HG03060 (cell line): ENCODE data around the gene ABLIM1.

Experiments used
- ATAC-seq: cut with Tn5 transposase; IDR thresholded peaks from one replicate; pipeline ENCODE4 v1.9.1; 2021; ENCODE audit warnings: low read depth, moderate number of reproducible peaks; ENCODE audit not compliant: unreplicated experiment

The ABLIM1 gene

GRCh38 chr10:114499630-114500190 lies 158.4 kb downstream of the ABLIM1 start:
- no peak for ATAC-seq

DNA sequence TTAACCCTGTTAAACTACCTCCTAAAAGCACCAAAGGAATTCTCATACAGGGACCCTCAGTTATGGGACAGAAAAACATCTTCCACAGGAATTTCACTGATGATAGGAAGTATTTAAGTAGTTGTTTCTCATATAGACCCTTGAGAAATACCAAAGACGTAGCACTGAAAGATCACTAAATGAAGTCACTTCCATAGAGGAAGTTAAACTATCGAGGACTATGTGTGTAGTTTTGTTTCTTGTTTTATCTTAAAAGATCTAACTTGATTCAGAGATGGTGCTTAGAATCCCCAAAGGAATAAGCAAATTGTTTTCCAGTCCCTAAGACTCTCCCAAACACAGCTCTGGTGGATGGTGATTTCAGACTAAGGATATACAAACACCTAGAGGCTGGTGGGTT lies 159.0 kb downstream of the ABLIM1 start:
- ATAC-seq, result peak; percentile 8

DNA sequence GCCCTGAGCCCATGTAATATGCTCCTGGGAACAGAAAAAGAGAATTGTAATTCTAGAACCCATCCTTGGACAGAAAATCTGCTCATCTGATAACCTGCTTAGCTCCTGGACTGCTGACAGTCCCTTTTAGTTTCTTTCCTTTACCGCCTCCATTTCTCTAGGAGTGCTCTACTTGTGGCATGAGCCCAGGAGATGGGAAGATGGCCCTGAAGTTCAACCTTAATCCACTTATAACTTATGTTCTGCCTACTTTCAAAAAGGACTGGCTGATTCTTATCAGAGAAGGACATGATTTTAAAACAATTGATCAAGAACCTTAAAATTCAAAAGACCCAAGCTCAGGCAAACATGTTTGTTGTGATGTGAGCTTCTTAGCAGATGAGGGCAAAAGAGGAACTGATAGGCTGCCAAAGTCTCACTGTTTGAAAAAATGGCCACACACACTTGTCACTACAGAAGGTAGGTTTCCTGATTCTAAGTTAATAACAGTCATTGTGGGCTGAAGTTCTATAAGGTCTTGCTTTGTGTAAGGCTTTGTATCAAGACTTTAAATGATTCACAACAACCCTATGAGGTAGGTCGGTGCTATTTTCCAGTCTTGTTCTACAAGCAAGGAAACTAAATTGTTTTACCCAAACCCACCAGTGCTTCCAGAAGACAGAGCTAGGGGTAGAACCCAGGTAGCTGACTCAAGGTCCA lies 159.5 kb downstream of the ABLIM1 start:
- ATAC-seq, result peak; percentile 37

GRCh38 chr10:114495303-114495702 lies 162.8 kb downstream of the ABLIM1 start:
- no peak for ATAC-seq

DNA sequence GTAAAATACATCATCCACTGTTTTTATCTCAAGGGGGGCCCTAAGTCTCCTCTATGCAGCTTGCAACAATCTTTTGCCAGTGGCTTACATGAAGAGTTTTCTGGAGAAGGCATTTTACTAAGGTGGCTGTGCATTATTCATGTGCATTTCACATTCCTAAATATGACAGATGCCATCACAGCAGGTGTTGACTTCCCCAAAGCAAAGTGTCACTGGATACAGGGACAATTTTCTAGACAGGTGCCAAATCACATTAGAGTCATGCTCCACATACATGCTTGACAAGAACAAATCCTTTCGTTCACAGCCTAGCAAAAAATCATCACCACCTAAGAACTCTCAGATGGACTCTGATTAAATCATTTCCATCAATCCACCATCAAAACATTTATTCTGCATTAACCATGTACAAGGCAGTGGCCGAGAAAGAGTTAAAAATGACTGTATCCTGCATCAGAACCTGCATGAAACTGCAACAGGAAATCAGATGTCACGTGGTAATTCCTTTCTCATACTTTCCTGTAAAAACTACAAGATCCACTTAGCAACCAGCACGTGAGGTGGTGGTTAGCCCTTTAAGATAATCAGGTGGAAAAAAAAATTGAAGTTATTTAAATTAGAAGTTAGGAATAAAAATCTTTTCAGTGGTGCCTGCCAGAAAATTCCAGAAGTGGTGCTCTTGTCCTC lies 165.6 kb downstream of the ABLIM1 start:
- no peak for ATAC-seq

- no peak for ATAC-seq
These were observed 166.1 kb downstream of the ABLIM1 start for GRCh38 chr10:114491933-114492332.

GRCh38 chr10:114491419-114491818 lies 166.7 kb downstream of the ABLIM1 start:
- ATAC-seq, result no peak

GRCh38 chr10:114489521-114490310 lies 168.4 kb downstream of the ABLIM1 start:
- ATAC-seq, result no peak

- ATAC-seq, result no peak
These were observed 170.1 kb downstream of the ABLIM1 start for GRCh38 chr10:114487815-114488536.

GRCh38 chr10:114486938-114487814 lies 170.9 kb downstream of the ABLIM1 start:
- ATAC-seq, result no peak

DNA sequence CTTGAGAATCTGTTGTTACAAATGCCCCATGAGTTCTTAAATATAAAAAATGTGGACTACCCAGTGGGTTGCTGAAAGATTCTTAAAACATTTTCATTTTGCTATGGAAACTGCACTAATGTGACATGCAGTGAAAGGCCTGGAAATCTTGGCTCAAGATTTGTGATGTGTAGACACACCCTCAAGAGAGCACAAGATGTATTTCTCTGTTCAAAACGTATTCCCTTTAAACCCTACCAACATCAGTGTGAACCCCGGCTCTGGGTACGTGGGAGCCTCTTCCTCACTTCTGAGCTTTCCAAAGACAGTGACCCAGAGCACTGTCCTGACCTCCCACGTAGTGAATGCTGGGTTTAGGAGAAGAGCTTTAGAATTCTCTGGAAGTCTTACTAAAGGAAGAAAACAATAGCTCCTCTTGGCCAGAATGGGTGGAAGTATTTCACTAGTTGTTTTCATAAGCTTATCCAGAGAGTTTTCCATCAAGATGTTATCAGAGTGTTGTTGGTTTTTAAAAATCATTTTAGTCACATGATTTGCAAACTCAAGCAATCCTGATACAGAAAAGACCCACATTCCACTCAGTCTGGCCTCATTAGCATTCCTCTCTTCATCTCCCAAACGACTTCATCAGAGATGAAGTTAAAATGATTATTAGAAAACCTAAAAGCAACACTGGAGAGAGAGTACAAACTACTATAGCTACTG lies 172.2 kb downstream of the ABLIM1 start:
- ATAC-seq, result no peak

DNA sequence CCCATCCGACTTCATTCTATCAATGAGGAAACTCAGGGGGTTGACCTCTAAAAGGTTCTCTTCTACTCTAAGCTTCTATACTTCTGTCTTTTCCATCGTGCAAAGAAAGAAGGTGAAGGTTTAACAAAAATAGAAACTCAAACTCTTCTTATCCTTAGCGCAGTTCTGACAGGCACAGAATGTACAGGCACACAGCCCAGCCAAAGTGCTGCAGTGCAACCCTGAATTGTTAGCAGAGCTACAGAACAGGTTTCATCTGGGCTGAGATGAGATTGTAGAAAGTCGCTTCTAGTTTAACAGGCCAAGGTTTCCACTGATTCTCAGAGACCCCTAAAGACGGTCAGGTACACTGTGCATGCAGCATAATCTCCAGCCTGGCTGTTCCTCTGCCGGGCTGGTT lies 174.5 kb downstream of the ABLIM1 start:
- no peak for ATAC-seq

- ATAC-seq, result no peak
These were observed 175.4 kb downstream of the ABLIM1 start for GRCh38 chr10:114482480-114483304.

- no peak for ATAC-seq
These were observed 177.0 kb downstream of the ABLIM1 start for GRCh38 chr10:114481055-114481454.

DNA sequence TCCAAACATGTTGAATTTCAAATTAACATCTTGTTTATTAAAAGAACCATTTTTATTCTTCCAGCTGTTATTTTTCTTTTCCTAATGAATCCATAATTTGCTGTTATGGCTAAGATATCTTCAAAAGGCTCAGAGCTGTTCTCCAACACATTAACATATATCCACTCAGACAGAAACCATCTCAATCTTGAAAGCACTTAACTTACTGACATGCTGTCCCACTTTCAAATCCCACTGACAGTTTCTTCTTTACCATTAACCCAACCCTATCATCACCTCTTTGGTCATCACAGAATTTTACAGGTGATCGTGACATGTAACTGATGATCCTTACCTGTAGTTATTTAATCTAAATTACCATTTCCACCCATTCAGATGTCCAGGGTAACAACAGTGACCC lies 178.2 kb downstream of the ABLIM1 start:
- ATAC-seq, result no peak

DNA sequence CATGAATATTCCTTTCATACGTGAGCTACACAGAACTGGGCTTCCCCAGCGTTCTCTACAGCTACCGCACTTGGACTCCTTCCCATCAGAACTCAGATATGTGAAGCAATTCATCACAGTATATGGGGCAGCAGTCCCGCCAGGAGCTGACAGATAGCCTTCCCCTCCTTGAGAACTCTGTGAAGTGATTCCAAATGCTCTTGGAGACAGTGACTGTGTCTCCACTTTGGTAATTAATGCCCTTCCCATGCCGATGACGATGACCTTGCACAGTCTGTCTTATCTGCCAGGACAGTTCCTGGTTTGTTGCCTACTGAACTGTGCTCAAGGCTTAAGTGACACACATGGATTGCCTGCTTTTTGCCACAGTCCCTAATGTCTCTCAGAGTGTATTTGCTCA lies 178.8 kb downstream of the ABLIM1 start:
- ATAC-seq, result no peak

DNA sequence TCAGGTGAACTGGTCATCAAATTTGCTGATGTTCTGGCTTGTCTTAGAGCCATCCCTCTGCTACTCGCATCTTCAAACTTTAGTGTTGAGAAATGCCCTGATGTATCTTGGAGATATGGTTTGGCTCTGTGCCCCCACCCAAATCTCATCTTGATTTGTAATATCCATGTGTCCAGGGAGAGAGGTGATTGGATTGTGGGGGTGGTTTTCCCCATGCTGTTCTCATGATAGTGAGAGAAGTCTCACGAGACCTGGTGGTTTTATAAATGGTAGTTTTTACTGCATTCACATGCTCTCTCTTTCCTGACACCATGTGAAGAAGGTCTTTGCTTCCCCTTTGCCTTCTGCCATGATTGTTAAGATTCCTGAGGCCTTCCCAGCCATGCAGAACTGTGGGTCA lies 179.8 kb downstream of the ABLIM1 start:
- no peak for ATAC-seq

DNA sequence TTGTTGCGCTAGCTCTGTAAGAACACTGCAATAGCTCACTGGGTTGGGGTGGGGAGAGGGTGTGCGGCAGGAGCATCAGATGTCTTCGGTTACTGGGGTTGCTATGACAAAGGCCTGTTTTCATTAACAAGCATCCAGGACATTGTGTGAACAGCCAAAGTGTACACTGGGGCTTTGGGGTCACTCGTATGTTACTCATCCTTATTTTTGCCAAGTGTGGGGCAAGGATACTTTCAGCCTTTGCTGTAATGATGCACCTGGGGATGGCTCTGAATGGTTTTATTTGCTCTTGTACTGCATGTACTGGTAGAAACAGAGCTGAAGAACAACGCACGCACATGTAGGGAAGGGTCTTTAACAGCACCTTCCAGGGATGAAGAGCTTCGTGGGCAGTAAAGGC lies 180.8 kb downstream of the ABLIM1 start:
- no peak for ATAC-seq
